Large intestine (tissue), 3 donors: ENCODE measurements around the gene HBA1. TPM values are rescaled to one million over a fixed set of nuclear protein-coding genes. Genes with fewer than 3 reads are reported as not detected.
A peak's percentile ranks its signal among the peaks of the same experiment; 100 is the strongest.

Source experiments
- DNase-seq, 2 donors: peaks; one replicate each; pipeline versions ENCODE4 v3.0.0 to v3.0.0-alpha.2; 2013
- H3K27ac ChIP-seq: one replicate; pipeline ENCODE4 v1.5.1; 2013; ENCODE audit warnings: low read length
- H3K27me3 ChIP-seq: 2 replicates; pipeline ENCODE4 v1.6.1; 2013; ENCODE audit warnings: low read length; ENCODE audit not compliant: control insufficient read depth, insufficient read depth
- H3K36me3 ChIP-seq: 2 replicates; pipeline ENCODE4 v1.6.1; 2013; ENCODE audit warnings: low read length; ENCODE audit not compliant: control insufficient read depth, insufficient read depth
- H3K4me1 ChIP-seq: one replicate; pipeline ENCODE4 v1.6.1; 2013; ENCODE audit warnings: low read length; ENCODE audit not compliant: control insufficient read depth, insufficient read depth
- H3K4me3 ChIP-seq: one replicate; pipeline ENCODE4 v1.5.1; 2013; ENCODE audit warnings: low read length
- H3K9me3 ChIP-seq: one replicate; pipeline ENCODE4 v1.6.1; 2013; ENCODE audit warnings: mild to moderate bottlenecking, low read depth, low read length, moderate library complexity; ENCODE audit not compliant: control insufficient read depth
- WGBS: methylation state at CpG from one replicate; pipeline ENCODE4 v1.1.5; 2013; ENCODE audit warnings: low lambda C conversion rate; ENCODE audit not compliant: insufficient coverage; 5-methylcytosine and 5-hydroxymethylcytosine counted together
- polyA plus RNA-seq: library from polyadenylated mRNA; unstranded; fragments of 120-200 nt; gene quantifications from one replicate; pipeline ENCODE4 v1.2.1, GENCODE V29; 2013

Gene HBA1
- polyA plus RNA-seq, 1 donor = 1,041 TPM

DNA sequence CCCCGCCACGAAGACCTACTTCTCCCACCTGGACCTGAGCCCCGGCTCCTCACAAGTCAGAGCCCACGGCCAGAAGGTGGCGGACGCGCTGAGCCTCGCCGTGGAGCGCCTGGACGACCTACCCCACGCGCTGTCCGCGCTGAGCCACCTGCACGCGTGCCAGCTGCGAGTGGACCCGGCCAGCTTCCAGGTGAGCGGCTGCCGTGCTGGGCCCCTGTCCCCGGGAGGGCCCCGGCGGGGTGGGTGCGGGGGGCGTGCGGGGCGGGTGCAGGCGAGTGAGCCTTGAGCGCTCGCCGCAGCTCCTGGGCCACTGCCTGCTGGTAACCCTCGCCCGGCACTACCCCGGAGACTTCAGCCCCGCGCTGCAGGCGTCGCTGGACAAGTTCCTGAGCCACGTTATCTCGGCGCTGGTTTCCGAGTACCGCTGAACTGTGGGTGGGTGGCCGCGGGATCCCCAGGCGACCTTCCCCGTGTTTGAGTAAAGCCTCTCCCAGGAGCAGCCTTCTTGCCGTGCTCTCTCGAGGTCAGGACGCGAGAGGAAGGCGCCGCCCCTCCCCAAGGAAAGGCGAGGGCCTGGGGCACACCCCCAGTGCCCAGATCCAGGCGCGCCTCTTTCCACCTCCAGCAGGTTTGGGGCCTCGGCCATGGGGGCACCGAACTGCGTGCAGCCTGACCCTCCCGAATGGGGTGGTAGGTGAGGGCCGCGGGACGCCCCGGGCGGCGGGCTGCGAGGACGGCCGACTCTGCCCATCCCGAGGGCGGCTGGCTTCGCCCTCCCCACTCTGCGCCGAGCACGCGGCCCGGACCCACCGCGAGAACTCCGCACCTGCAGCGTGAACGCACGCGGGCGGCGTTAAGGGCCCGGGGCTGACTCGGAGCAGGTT lies 4.4 kb downstream of the HBA1 start:
- no peak overlapping the region for H3K27ac ChIP-seq
- H3K4me3 ChIP-seq = peak overlapping the region; percentile 10
- peaks cover 2% of the 10 kb centered on the region for H3K36me3 ChIP-seq
- peak; percentile 66 to 72 for DNase-seq
- no peaks in the 10 kb centered on the region for H3K9me3 ChIP-seq
- peaks cover 43% of the 10 kb centered on the region for H3K27me3 ChIP-seq
- WGBS = no CpG with 5 or more reads among the region's 89 CpGs
- peaks cover 6% of the 10 kb centered on the region for H3K4me1 ChIP-seq

GRCh38 chr16:181565-182021 lies 5.1 kb downstream of the HBA1 start:
- Histone ChIP-seq H3K4me1 (peaks cover 6% of the 10 kb centered on the region), H3K9me3 (no peaks in the 10 kb centered on the region), H3K27me3 (peaks cover 41% of the 10 kb centered on the region), H3K36me3 (peaks cover 2% of the 10 kb centered on the region), H3K27ac (no peak overlapping the region), H3K4me3 (no peak overlapping the region)
- no peak for DNase-seq
- no CpG with 5 or more reads among the region's 22 CpGs for WGBS

DNA sequence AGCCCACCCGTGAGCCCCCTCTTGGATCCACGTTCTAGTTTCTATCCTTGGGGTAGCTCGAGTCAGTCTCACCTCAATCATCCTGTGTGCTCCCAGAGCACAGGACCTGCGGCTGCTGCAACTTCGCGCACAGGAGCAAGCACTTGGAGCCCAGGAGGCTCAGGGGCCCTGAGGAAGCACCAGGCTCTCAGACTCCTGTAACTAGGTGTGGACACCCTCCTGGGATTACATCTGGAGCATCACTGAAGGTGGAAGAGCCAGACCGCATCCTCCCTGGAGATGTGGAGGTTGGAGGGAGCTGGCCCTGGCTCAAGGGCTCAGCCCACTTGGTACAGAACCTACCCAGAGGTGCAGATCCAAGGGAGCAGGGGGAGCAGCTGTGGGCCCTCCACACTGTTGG lies 6.5 kb downstream of the HBA1 start:
- peaks cover 6% of the 10 kb centered on the region for H3K4me1 ChIP-seq
- no peak overlapping the region for H3K27ac ChIP-seq
- peaks cover 29% of the 10 kb centered on the region for H3K27me3 ChIP-seq
- peaks cover 10% of the 10 kb centered on the region for H3K36me3 ChIP-seq
- DNase-seq = no peak
- WGBS = no CpG with 5 or more reads among the region's 7 CpGs
- H3K4me3 ChIP-seq = no peak overlapping the region
- no peaks in the 10 kb centered on the region for H3K9me3 ChIP-seq

- peaks cover 8% of the 10 kb centered on the region for H3K27me3 ChIP-seq
- H3K36me3 ChIP-seq = peaks cover 30% of the 10 kb centered on the region
- H3K4me1 ChIP-seq = peaks cover 6% of the 10 kb centered on the region
- no peak overlapping the region for H3K27ac ChIP-seq
- no peaks in the 10 kb centered on the region for H3K9me3 ChIP-seq
- no peak overlapping the region for H3K4me3 ChIP-seq
- WGBS = no CpG with 5 or more reads among the region's 13 CpGs
- DNase-seq = no peak
Measured at GRCh38 chr16:185213-185612, 8.7 kb downstream of the HBA1 start.

DNA sequence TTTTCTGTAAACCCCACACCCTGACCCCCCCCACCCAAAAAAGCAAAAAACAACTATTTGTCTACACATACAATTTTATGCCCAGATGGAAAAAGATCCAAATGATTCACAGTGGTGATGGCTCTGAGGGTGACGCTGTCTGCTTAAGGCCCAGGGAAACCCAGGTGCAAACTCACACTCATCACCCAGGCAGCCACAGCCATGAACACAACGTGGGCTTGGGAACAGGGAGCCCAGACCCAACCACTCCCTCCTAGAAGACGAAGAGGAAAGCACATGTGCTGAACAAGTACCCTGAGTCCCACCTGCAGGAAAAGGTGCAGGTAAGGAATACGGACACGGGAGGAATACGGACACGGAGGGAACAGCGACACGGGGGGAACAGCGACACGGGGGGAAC lies 9.2 kb downstream of the HBA1 start:
- H3K36me3 ChIP-seq = peaks cover 35% of the 10 kb centered on the region
- no peak for DNase-seq
- peaks cover 4% of the 10 kb centered on the region for H3K4me1 ChIP-seq
- H3K27ac ChIP-seq = no peak overlapping the region
- peaks cover 4% of the 10 kb centered on the region for H3K27me3 ChIP-seq
- no peak overlapping the region for H3K4me3 ChIP-seq
- WGBS = no CpG with 5 or more reads among the region's 11 CpGs
- H3K9me3 ChIP-seq = no peaks in the 10 kb centered on the region

GRCh38 chr16:187330-187729 lies 10.8 kb downstream of the HBA1 start:
- no peak for DNase-seq
- Histone ChIP-seq H3K27me3 (no peaks in the 10 kb centered on the region), H3K4me3 (no peak overlapping the region), H3K4me1 (no peaks in the 10 kb centered on the region), H3K9me3 (no peaks in the 10 kb centered on the region), H3K36me3 (peaks cover 50% of the 10 kb centered on the region), H3K27ac (no peak overlapping the region)
- no CpG with 5 or more reads among the region's 8 CpGs for WGBS

DNA sequence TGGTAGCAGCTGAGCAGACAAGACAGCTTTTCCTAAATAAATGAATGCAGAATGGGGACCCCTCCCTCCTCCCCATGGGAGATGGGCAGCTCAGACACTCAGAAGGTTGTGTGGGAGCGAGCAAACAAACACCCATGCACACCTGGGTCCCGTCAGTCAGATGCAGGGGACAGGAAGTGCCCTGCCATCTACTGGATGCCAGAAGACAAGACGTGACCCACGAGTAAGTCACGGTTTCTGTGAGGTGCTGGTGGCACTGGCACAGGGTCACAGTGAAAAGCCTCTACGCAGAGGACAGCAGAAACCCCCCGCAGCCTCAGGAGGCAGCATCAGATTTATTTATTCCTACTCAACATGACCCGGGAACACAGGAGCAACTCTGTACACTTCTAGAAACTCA lies 12.2 kb downstream of the HBA1 start:
- peaks cover 59% of the 10 kb centered on the region for H3K36me3 ChIP-seq

DNA sequence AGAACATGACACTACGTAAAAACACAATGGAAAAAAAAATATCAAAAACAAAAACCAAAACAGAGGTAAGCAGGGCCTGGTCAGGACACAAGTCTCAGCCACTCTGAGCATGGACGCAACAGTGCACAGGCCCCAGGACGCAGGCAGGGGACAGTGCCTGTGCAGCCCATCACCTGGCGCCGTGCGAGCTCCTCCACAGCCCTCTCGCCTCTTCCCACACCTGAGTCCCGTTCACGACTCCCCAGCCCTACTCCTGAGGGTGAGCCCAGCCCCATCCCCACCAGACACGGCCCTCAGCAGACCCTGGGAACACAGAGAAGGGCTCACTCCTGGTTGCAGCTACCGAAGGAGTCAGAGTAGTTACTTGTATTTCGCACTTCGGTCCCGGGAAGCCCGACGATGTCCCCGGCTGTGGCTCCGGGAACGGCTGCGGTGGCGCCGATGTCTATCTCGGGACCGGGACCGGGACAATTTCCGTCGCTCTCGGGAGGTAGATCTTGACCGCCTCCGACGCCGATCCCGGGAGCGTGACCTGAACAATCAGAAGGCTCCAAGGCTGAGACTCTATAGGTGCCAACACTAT lies 13.2 kb downstream of the HBA1 start:
- peaks cover 69% of the 10 kb centered on the region for H3K36me3 ChIP-seq

More for the DNA sequence above, 12.2 kb downstream of the HBA1 start:
- Histone ChIP-seq H3K4me1 (no peaks in the 10 kb centered on the region), H3K27ac (no peak overlapping the region), H3K9me3 (no peaks in the 10 kb centered on the region), H3K4me3 (no peak overlapping the region), H3K27me3 (no peaks in the 10 kb centered on the region)
- no peak for DNase-seq
- no CpG with 5 or more reads among the region's 8 CpGs for WGBS

DNA sequence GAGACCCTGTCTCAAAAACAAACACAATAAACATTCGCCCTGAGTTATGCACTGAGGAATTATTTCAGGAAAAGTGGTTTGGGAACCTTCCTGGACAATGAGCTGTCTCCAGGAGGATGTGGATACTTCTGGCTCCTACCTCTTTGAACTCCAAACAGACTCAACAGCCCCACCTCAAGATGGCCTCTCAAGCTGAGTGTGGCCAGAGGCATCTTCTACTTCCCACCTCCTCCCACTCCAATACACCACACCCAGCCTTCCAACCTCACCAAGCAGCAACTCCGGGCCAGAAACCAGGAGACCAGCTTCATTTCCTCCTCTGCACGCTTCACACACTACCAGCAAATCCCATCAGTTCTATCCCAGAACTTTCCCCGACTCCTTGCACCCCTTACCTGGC lies 15.4 kb downstream of the HBA1 start:
- H3K27ac ChIP-seq = no peak overlapping the region
- no peak for DNase-seq
- H3K27me3 ChIP-seq = no peaks in the 10 kb centered on the region
- no peak overlapping the region for H3K4me3 ChIP-seq
- no peaks in the 10 kb centered on the region for H3K4me1 ChIP-seq
- H3K9me3 ChIP-seq = no peaks in the 10 kb centered on the region
- peaks cover 86% of the 10 kb centered on the region for H3K36me3 ChIP-seq
- no CpG with 5 or more reads among the region's 4 CpGs for WGBS

More for the DNA sequence above, 13.2 kb downstream of the HBA1 start:
- no peak overlapping the region for H3K27ac ChIP-seq
- H3K27me3 ChIP-seq = no peaks in the 10 kb centered on the region
- H3K4me3 ChIP-seq = no peak overlapping the region
- no peaks in the 10 kb centered on the region for H3K4me1 ChIP-seq
- WGBS = 90% methylated on average over 2 of the region's 34 CpGs
- no peak for DNase-seq
- no peaks in the 10 kb centered on the region for H3K9me3 ChIP-seq

DNA sequence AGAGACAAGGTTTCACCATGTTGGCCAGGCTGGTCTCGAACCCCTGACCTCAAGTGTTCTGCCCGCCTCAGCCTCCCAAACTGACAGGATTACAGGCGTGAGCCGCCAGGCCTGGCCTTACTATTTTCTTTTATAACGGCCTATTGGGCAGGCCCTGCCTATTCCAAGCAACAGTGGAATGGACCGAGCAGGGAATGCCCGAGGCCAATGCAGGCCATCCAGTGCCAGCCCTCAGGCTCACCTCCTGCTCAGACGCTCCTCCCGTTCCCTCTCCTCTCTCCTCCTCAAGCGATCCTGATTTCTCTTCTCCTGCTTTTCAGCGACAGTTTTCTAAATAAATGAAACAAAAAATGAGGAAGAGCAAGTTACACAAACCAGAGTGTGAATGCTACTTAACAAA lies 16.2 kb downstream of the HBA1 start:
- no peaks in the 10 kb centered on the region for H3K27me3 ChIP-seq
- no peak overlapping the region for H3K4me3 ChIP-seq
- H3K27ac ChIP-seq = no peak overlapping the region
- no peak for DNase-seq
- no peaks in the 10 kb centered on the region for H3K4me1 ChIP-seq
- peaks cover 86% of the 10 kb centered on the region for H3K36me3 ChIP-seq
- WGBS = 100% methylated on average over 4 of the region's 11 CpGs
- H3K9me3 ChIP-seq = no peaks in the 10 kb centered on the region
